Sigmoid colon (tissue), 7 donors: ENCODE results near the gene CDKL1. TPM values are rescaled to one million over a fixed set of nuclear protein-coding genes. Genes with fewer than 3 reads are reported as not detected.
A peak's percentile ranks its signal among the peaks of the same experiment; 100 is the strongest.

Source experiments
- DNase-seq: peaks from one replicate; pipeline ENCODE4 v3.0.0-alpha.2; 2019
- H3K27ac ChIP-seq, 4 donors: fragments of 200-600 bp; sonication (generic); one replicate each; pipeline ENCODE4 v1.5.1; 2016 to 2019; ENCODE audit warnings: mild to moderate bottlenecking in 1 of 4
- H3K27me3 ChIP-seq, 3 donors: fragments of 200-600 bp; sonication (generic); one replicate each; pipeline ENCODE4 v1.5.1; 2019; ENCODE audit warnings: mild to moderate bottlenecking in 1 of 3
- H3K36me3 ChIP-seq, 4 donors: fragments of 200-600 bp; sonication (generic); one replicate each; pipeline ENCODE4 v1.5.1; 2016 to 2019
- H3K4me1 ChIP-seq, 4 donors: fragments of 200-600 bp; sonication (generic); one replicate each; pipeline ENCODE4 v1.5.1; 2017 to 2019
- H3K4me3 ChIP-seq, 4 donors: fragments of 200-600 bp; sonication (generic); one replicate each; pipeline ENCODE4 v1.5.1; 2017 to 2019; ENCODE audit warnings: mild to moderate bottlenecking in 2 of 4, moderate library complexity in 1 of 4
- H3K9me3 ChIP-seq, 4 donors: fragments of 200-600 bp in 3 of 4; sonication (generic) in 3 of 4; one replicate each; pipeline versions ENCODE4 v1.5.1 to v1.6.1; 2013 to 2019
- EP300 ChIP-seq, 4 donors: sonication (generic); formaldehyde crosslinking; IDR thresholded peaks; one replicate each; pipeline ENCODE4 v1.6.1; 2017; ENCODE audit warnings: antibody characterized with exemption in 4 of 4
- POLR2A ChIP-seq, 2 donors: fragments of 450-650 bp; IDR thresholded peaks; one replicate each; pipeline ENCODE4 v1.6.1; 2016; ENCODE audit warnings: antibody characterized with exemption in 2 of 2, mild to moderate bottlenecking in 2 of 2, moderate library complexity in 2 of 2
- POLR2AphosphoS5 ChIP-seq, 4 donors: sonication (generic); formaldehyde crosslinking; IDR thresholded peaks; one replicate each; pipeline ENCODE4 v1.6.1; 2017; ENCODE audit warnings: antibody characterized with exemption in 4 of 4
- WGBS, 2 donors: extraction: QIAGEN DNeasy Blood & Tissue Kit; methylation state at CpG; one replicate each; pipeline ENCODE4 v1.1.7; 2013; 5-methylcytosine and 5-hydroxymethylcytosine counted together
- intact Hi-C: fragments of 100-400 bp; cut with DNase I; formaldehyde crosslinking; loops from one replicate; pipeline ENCODE4 v1.15.1; 2023
- polyA plus RNA-seq, 3 donors: library from polyadenylated mRNA; stranded (reverse); fragments of 200-250 nt; gene quantifications; one replicate each; pipeline ENCODE4 v1.2.3, GENCODE V29; 2013
- total RNA-seq, 4 donors: library from RNA; depleted of rRNA; stranded (reverse); fragments of >200 nt; gene quantifications; one replicate each; pipeline ENCODE4 v1.1.0, GENCODE V29; 2016
- TF ChIP-seq, protein P1 (sequence below), 4 experiments: fragments of 450-650 bp in 3 of 4; fragments of 200-600 bp in 1 of 4; IDR thresholded peaks; one replicate each; pipeline ENCODE4 v1.5.1; 2016 to 2019; ENCODE audit warnings: antibody characterized with exemption in 4 of 4, mild to moderate bottlenecking in 3 of 4, moderate library complexity in 2 of 4
- donor health status: healthy with polysubstance abuse.
- donor health status: Bipolar disorder and iron deficiency.
- donor health status: healthy.

Gene CDKL1
- total and polyA plus RNA-seq, 7 donors, result 4.2 to 91.8 (median 39.8) TPM

DNA sequence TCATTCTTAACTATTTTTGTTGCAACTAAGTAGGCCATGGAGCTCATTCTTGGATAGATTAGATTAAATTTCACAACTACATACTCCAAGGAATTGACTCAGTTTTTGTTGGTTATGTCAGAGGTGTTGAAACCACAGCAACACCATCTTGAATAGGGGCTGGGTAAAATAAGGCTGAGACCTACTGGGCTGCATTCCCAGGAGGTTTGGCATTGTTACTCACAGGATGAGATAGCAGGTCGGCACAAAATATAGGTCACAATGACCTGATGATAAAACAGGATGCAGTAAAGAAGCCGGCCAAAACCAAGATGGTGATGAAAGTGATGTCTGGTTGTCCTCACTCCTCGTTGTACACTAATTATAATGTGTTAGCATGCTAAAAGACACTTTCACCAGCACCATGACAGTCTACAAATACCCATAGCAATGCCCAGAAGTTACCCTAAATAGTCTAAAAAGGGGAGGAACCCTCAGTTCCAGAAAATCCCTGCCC, 63.6 kb downstream of the CDKL1 start:
- intact Hi-C loops, result no loop called here

DNA sequence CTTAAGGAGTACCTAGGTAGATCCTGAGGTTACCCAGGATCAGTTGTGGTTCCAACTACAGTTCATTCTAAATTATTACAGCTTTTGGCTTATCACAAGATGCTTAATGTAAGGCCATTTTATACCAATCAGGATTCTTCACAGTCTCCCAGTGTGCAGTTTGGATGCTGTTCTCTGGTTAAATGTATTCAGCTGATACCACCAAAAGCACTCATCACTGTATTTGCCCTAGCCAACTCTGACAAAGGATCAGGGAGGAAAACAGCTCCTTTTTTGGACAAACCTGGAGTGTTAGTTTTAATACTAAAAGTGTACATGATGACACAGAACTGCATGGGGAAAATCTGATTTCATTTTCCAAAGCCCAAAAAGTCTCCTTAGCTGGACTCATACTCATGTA, 65.1 kb downstream of the CDKL1 start:
- Histone ChIP-seq H3K27ac (no peak overlapping the region), H3K4me3 (no peak overlapping the region), H3K4me1 (peaks cover 0 to 36% (median 25%) of the 10 kb centered on the region in 4 donors), H3K9me3 (no peaks in the 10 kb centered on the region), H3K36me3 (peaks cover 0 to 53% (median 8%) of the 10 kb centered on the region in 4 donors), H3K27me3 (no peaks in the 10 kb centered on the region)
- DNase-seq, result no peak
- intact Hi-C loops, result no loop called here
- TF ChIP-seq POLR2AphosphoS5 (IDR thresholded peaks at IDR 0.05), result no peak
- no peak for TF ChIP-seq EP300 (IDR thresholded peaks at IDR 0.05)
- no peak for TF ChIP-seq POLR2A (IDR thresholded peaks at IDR 0.05)
- TF ChIP-seq, protein P1, sequence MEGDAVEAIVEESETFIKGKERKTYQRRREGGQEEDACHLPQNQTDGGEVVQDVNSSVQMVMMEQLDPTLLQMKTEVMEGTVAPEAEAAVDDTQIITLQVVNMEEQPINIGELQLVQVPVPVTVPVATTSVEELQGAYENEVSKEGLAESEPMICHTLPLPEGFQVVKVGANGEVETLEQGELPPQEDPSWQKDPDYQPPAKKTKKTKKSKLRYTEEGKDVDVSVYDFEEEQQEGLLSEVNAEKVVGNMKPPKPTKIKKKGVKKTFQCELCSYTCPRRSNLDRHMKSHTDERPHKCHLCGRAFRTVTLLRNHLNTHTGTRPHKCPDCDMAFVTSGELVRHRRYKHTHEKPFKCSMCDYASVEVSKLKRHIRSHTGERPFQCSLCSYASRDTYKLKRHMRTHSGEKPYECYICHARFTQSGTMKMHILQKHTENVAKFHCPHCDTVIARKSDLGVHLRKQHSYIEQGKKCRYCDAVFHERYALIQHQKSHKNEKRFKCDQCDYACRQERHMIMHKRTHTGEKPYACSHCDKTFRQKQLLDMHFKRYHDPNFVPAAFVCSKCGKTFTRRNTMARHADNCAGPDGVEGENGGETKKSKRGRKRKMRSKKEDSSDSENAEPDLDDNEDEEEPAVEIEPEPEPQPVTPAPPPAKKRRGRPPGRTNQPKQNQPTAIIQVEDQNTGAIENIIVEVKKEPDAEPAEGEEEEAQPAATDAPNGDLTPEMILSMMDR (IDR thresholded peaks at IDR 0.05), result no peak

More for the DNA sequence above, 63.6 kb downstream of the CDKL1 start:
- Histone ChIP-seq H3K9me3 (no peaks in the 10 kb centered on the region), H3K4me1 (peaks cover 0 to 45% (median 27%) of the 10 kb centered on the region in 4 donors), H3K27ac (peak overlapping the region in 2 of 4 donors; percentile 23 to 49), H3K27me3 (no peaks in the 10 kb centered on the region), H3K36me3 (peaks cover 0 to 47% (median 8%) of the 10 kb centered on the region in 4 donors), H3K4me3 (no peak overlapping the region)
- peak; percentile 75 for DNase-seq
- TF ChIP-seq POLR2AphosphoS5 (IDR thresholded peaks at IDR 0.05), result no peak
- WGBS, 2 donors, result 84% methylated on average over 3 of the region's 3 CpGs

DNA sequence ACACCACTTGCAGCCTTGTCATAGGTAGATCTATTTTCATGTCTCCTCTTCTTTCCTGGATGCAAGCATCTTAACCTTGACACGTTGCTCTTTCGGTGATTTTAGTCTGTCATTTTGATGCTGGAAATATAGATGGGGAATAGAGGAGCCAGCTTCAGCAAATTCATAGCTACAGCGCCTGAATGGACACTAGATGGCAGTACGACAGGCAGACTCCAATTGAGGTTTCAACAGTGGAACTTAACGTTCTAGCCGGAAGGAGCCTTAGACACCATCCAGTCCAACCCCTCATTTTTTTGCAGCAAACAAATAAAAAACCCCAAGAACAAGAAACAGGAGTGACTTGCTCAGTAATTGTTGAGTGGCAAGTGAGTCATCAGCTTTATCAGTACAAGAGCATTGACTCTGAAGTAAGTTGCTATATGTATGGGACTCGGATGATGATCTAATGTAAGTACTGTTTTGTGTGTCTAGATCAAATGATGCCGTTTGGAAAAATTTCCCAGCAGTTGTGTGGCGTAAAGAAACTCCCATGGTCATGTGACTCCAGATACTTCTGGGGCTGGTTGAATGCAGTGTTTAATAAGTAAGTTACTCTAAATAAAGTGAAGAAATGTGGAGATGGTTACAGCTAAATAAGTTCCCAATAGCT, 75.5 kb downstream of the CDKL1 start:
- peak; percentile 82 for DNase-seq
- peaks cover 0 to 31% (median 10%) of the 10 kb centered on the region in 4 donors for H3K36me3 ChIP-seq
- H3K4me1 ChIP-seq, result peaks cover 0 to 38% (median 17%) of the 10 kb centered on the region in 4 donors
- TF ChIP-seq EP300 (IDR thresholded peaks at IDR 0.05) (no peak), POLR2A (IDR thresholded peaks at IDR 0.05) (no peak), POLR2AphosphoS5 (IDR thresholded peaks at IDR 0.05) (peak in 2 of 4 donors; percentile 15 to 47)
- TF ChIP-seq, protein P1 (IDR thresholded peaks at IDR 0.05), result peak; percentile 72 to 90 (median 83)
- no peaks in the 10 kb centered on the region for H3K9me3 ChIP-seq
- H3K27me3 ChIP-seq, result no peaks in the 10 kb centered on the region
- peak overlapping the region; percentile 72 to 80 (median 76) for H3K27ac ChIP-seq
- 2 to 9% methylated on average over 9 of the region's 9 CpGs for WGBS, 2 donors
- intact Hi-C loops, result loop anchor here (1.0 to 2.0 kb wide), 2 partner anchors 76 to 211 kb away; partner anchors contain the start of genes CDKL1 and MAP4K5
- peak overlapping the region in 3 of 4 donors; percentile 19 to 37 (median 21) for H3K4me3 ChIP-seq

DNA sequence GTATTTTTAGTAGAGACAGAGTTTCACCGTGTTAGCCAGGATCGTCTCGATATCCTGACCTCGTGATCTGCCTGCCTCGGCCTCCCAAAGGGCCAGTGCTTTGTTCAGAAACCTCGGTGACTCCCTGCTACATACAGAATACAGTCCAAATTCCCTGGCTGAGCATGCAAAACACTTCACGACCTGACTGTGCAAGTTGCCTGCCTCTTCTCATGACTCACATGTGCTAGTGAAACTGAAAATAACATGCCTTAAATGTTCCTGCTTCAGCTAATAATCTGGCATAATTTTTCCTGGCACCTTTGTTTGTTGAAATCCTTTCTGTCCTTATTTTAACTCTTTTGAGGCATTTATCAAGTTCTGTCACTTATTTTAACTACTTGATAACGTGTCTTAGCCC, 76.4 kb downstream of the CDKL1 start:
- Histone ChIP-seq H3K4me3 (no peak overlapping the region), H3K27me3 (no peaks in the 10 kb centered on the region), H3K9me3 (no peaks in the 10 kb centered on the region), H3K36me3 (peaks cover 0 to 24% (median 7%) of the 10 kb centered on the region in 4 donors), H3K4me1 (peaks cover 0 to 38% (median 17%) of the 10 kb centered on the region in 4 donors), H3K27ac (peak overlapping the region; percentile 72 to 80 (median 76))
- TF ChIP-seq POLR2A (IDR thresholded peaks at IDR 0.05) (no peak), POLR2AphosphoS5 (IDR thresholded peaks at IDR 0.05) (peak in 3 of 4 donors; percentile 21 to 62 (median 43))
- intact Hi-C loops, result loop anchor here (2.0 kb wide), 1 partner anchor 77 kb away; the partner anchor contains the start of gene CDKL1
- no peak for DNase-seq
- WGBS, 2 donors, result 71 to 77% methylated on average over 8 of the region's 8 CpGs

DNA sequence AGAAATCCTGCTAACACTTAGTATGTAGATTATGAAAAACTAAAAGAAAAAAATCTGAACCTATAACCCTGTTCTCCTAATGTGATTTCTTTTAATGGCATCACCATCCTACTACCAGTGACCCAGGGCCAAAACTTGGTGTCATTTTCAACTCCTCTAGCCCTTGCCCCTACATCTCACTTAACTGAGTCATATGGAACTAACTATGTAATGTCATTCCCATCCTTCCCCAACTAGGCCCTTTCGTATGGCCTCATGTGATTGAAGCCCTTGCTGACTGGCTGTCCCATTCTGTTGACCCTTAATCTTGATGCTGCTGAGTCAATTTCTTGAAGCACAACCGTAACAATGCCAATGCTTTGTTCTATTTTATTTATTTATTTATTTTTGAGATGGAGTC, 77.0 kb downstream of the CDKL1 start:
- intact Hi-C loops, result loop anchor here (2.0 to 10.0 kb wide), 3 partner anchors 77 to 455 kb away; partner anchors contain the start of gene CDKL1
- WGBS, 2 donors, result 89 to 92% methylated on average over 2 of the region's 2 CpGs
- Histone ChIP-seq H3K4me1 (peaks cover 0 to 38% (median 17%) of the 10 kb centered on the region in 4 donors), H3K4me3 (no peak overlapping the region), H3K27ac (peak overlapping the region in 3 of 4 donors; percentile 72 to 76 (median 76)), H3K9me3 (no peaks in the 10 kb centered on the region), H3K36me3 (peaks cover 0 to 19% (median 5%) of the 10 kb centered on the region in 4 donors), H3K27me3 (no peaks in the 10 kb centered on the region)
- TF ChIP-seq POLR2AphosphoS5 (IDR thresholded peaks at IDR 0.05) (no peak), EP300 (IDR thresholded peaks at IDR 0.05) (no peak)
- TF ChIP-seq, protein P1 (IDR thresholded peaks at IDR 0.05), result no peak
- DNase-seq, result no peak
